Psoas muscle (tissue), 8 donors: Measurements from ENCODE around the gene PDE11A. TPM values are rescaled to one million over a fixed set of nuclear protein-coding genes. Genes with fewer than 3 reads are reported as not detected.
A peak's percentile ranks its signal among the peaks of the same experiment; 100 is the strongest.

ENCODE experiments used
- ATAC-seq, 4 donors: fragments of 200-7000 bp; cut with Tn5 transposase; one replicate each; pipeline ENCODE4 v1.9.1; 2020; ENCODE audit warnings: moderate library complexity in 3 of 4, mild to moderate bottlenecking in 2 of 4
- DNase-seq, 2 donors: peaks; one replicate each; pipeline ENCODE4 v3.0.0-alpha.2; 2020
- H3K27ac ChIP-seq: fragments of 200-600 bp; one replicate; pipeline ENCODE4 v1.8.0; 2022
- H3K27me3 ChIP-seq, 3 donors: fragments of 200-600 bp in 1 of 3; one replicate each; pipeline versions ENCODE4 v1.6.1 to v1.8.0; 2013 to 2022; ENCODE audit warnings: low read length in 2 of 3, mild to moderate bottlenecking in 2 of 3, moderate library complexity in 1 of 3; ENCODE audit not compliant: insufficient read depth in 3 of 3
- H3K36me3 ChIP-seq, 2 donors: fragments of 200-600 bp in 1 of 2; one replicate each; pipeline versions ENCODE4 v1.6.1 to v1.8.0; 2013 to 2022; ENCODE audit warnings: low read depth in 1 of 2, mild to moderate bottlenecking in 1 of 2, moderate library complexity in 1 of 2; ENCODE audit not compliant: insufficient read depth in 1 of 2
- H3K4me1 ChIP-seq: fragments of 200-600 bp; one replicate; pipeline ENCODE4 v1.8.0; 2022
- H3K4me3 ChIP-seq: fragments of 200-600 bp; one replicate; pipeline ENCODE4 v1.8.0; 2022; ENCODE audit warnings: mild to moderate bottlenecking
- H3K9me3 ChIP-seq: fragments of 200-600 bp; one replicate; pipeline ENCODE4 v1.8.0; 2022
- CTCF ChIP-seq: fragments of 200-600 bp; IDR thresholded peaks from one replicate; pipeline ENCODE4 v1.8.0; 2022; ENCODE audit warnings: antibody characterized with exemption
- WGBS, 3 donors: extraction: QIAGEN DNeasy Blood & Tissue Kit; methylation state at CpG; one replicate each; pipeline versions ENCODE4 v1.1.6 to v1.1.7; 2013; 5-methylcytosine and 5-hydroxymethylcytosine counted together
- intact Hi-C, 2 donors: fragments of 100-400 bp; cut with DNase I; formaldehyde crosslinking; loops; one replicate each; pipeline versions ENCODE4 v1.11.0 to v1.14.2; 2022
- long read RNA-seq, 2 donors: library from polyadenylated mRNA; unstranded; transcript quantifications; one replicate each; pipeline ENCODE4 v2.0.0, GENCODE V29; 2021
- polyA plus RNA-seq, 3 donors: library from polyadenylated mRNA; stranded (reverse); fragments of 200-250 nt; gene quantifications; one replicate each; pipeline ENCODE4 v1.2.3, GENCODE V29; 2013
- total RNA-seq, 4 donors: library from RNA; stranded (reverse); fragmentation: NEBNext Ultra II Directional in 2 of 4; extraction: Animal tissue kit (Norgen Biotek cat#: 25700) in 2 of 4; gene quantifications; one replicate each; pipeline versions ENCODE4 v1.2.1 to v1.2.4, GENCODE V29; 2021 to 2023
- donor health status: healthy with polysubstance abuse.
- donor health status: DM: no; HTN: no; CAD: no; lungs with moderate emphysema.
- donor health status: Bipolar disorder and iron deficiency.
- donor health status: healthy.
- donor health status: DM: yes; HTN: yes; CAD: no.
- donor health status: DM: no; HTN: no; CAD: no.
- donor health status: DM: no; HTN: no; CAD: no.
- donor health status: DM: yes; HTN: yes; CAD: no.

PDE11A gene
- total RNA-seq (10 to 100 TPM in 2 of 4 donors, 1 to 10 TPM in 2; 1.4 to 39.7 (median 7.6) TPM), polyA plus RNA-seq (1 to 10 TPM in 1 of 3 donors, under 1 TPM in 2; 0.35 to 4.9 (median 0.98) TPM)
- long read RNA-seq, donor 1, partial matches to known transcripts: 0 of 6 reads
- long read RNA-seq, donor 1, other reads (novel, unspliced or antisense): 5 of 6 reads
- long read RNA-seq, donor 2, partial matches to known transcripts: 0 of 2 reads
- long read RNA-seq, donor 2, other reads (novel, unspliced or antisense): 2 of 2 reads

- Histone ChIP-seq H3K4me3 (peak within 1 kb of the TSS; percentile 65), H3K4me1 (no peaks in the 10 kb centered on the region), H3K27ac (peak within 1 kb of the TSS; percentile 65), H3K36me3 (no peaks in the 10 kb centered on the region), H3K27me3 (no peaks in the 10 kb centered on the region), H3K9me3 (no peaks in the 10 kb centered on the region)
- no peak for TF ChIP-seq CTCF
- DNase-seq (peak; percentile 80 to 92), ATAC-seq (peak; percentile 97 to 99 (median 98))
- intact Hi-C loops: no loop called here
- WGBS, 3 donors: 1 to 2% (median 1%) methylated on average over 40 to 44 of the region's 44 CpGs
Measured at GRCh38 chr2:178072383-178073301, at the start of gene PDE11A. TSS of gene PDE11A (minus strand) at chr2:178072777. CDS start at chr2:178072437, 340 bp downstream.

- ATAC-seq: peak; percentile 54 to 66 (median 58)
- intact Hi-C loops: loop anchor here in 1 of 2 donors (10.0 kb wide), 1 partner anchor 295 kb away; no protein-coding TSS in a partner anchor
- no peak overlapping the region for H3K4me3 ChIP-seq
Measured at GRCh38 chr2:178119179-178119922, 46.8 kb upstream of the PDE11A start.

GRCh38 chr2:178117725-178118124 is 45.1 kb upstream of the PDE11A start:
- H3K4me3 ChIP-seq: no peak overlapping the region
- H3K27me3 ChIP-seq: no peaks in the 10 kb centered on the region
- peaks cover 11% of the 10 kb centered on the region for H3K4me1 ChIP-seq
- ATAC-seq (no peak), DNase-seq (no peak)
- H3K27ac ChIP-seq: no peak overlapping the region
- H3K36me3 ChIP-seq: peaks cover 0 to 51% of the 10 kb centered on the region in 2 donors
- TF ChIP-seq CTCF: no peak
- H3K9me3 ChIP-seq: no peaks in the 10 kb centered on the region
- WGBS, 3 donors: 91 to 100% (median 93%) methylated on average over 1 of the region's 1 CpG
- intact Hi-C loops: loop anchor here in 1 of 2 donors (10.0 kb wide), 1 partner anchor 297 kb away; no protein-coding TSS in a partner anchor

More at GRCh38 chr2:178119179-178119922, 46.8 kb upstream of the PDE11A start:
- TF ChIP-seq CTCF: no peak
- no peaks in the 10 kb centered on the region for H3K4me1 ChIP-seq
- no peak overlapping the region for H3K27ac ChIP-seq
- no peaks in the 10 kb centered on the region for H3K27me3 ChIP-seq
- peaks cover 0 to 67% of the 10 kb centered on the region in 2 donors for H3K36me3 ChIP-seq
- DNase-seq: no peak
- H3K9me3 ChIP-seq: no peaks in the 10 kb centered on the region
- 47 to 65% (median 63%) methylated on average over 3 of the region's 3 CpGs for WGBS, 3 donors

- Histone ChIP-seq H3K4me3 (no peak overlapping the region), H3K27me3 (no peaks in the 10 kb centered on the region), H3K27ac (no peak overlapping the region), H3K4me1 (peaks cover 14% of the 10 kb centered on the region), H3K36me3 (peaks cover 0 to 27% of the 10 kb centered on the region in 2 donors), H3K9me3 (no peaks in the 10 kb centered on the region)
- intact Hi-C loops: loop anchor here in 1 of 2 donors (10.0 kb wide), 1 partner anchor 300 kb away; no protein-coding TSS in a partner anchor
- DNase-seq (no peak), ATAC-seq (no peak)
- TF ChIP-seq CTCF: no peak
Measured at GRCh38 chr2:178115271-178115670, 42.7 kb upstream of the PDE11A start.
